ENCODE data around the gene CLC.

GRCh38 chr19:39738814-39739213 is 985 bp upstream of the CLC start:
- no peak for TF ChIP-seq POLR2A (IDR thresholded peaks at IDR 0.05)
- TF ChIP-seq, protein P1, sequence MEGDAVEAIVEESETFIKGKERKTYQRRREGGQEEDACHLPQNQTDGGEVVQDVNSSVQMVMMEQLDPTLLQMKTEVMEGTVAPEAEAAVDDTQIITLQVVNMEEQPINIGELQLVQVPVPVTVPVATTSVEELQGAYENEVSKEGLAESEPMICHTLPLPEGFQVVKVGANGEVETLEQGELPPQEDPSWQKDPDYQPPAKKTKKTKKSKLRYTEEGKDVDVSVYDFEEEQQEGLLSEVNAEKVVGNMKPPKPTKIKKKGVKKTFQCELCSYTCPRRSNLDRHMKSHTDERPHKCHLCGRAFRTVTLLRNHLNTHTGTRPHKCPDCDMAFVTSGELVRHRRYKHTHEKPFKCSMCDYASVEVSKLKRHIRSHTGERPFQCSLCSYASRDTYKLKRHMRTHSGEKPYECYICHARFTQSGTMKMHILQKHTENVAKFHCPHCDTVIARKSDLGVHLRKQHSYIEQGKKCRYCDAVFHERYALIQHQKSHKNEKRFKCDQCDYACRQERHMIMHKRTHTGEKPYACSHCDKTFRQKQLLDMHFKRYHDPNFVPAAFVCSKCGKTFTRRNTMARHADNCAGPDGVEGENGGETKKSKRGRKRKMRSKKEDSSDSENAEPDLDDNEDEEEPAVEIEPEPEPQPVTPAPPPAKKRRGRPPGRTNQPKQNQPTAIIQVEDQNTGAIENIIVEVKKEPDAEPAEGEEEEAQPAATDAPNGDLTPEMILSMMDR (IDR thresholded peaks at IDR 0.05), result no peak
